ENCODE measurements around the gene CRKL. TPM values are rescaled to one million over a fixed set of nuclear protein-coding genes. Genes with fewer than 3 reads are reported as not detected.
"Not testable (repeated sequence)": the region's sequence is repeated elsewhere in the genome, so short reads cannot be mapped to it uniquely, and the experiment has no call there.

The CRKL gene
- total and polyA plus RNA-seq, 12 donors: 19.2 to 76.9 (median 54.4) TPM

DNA sequence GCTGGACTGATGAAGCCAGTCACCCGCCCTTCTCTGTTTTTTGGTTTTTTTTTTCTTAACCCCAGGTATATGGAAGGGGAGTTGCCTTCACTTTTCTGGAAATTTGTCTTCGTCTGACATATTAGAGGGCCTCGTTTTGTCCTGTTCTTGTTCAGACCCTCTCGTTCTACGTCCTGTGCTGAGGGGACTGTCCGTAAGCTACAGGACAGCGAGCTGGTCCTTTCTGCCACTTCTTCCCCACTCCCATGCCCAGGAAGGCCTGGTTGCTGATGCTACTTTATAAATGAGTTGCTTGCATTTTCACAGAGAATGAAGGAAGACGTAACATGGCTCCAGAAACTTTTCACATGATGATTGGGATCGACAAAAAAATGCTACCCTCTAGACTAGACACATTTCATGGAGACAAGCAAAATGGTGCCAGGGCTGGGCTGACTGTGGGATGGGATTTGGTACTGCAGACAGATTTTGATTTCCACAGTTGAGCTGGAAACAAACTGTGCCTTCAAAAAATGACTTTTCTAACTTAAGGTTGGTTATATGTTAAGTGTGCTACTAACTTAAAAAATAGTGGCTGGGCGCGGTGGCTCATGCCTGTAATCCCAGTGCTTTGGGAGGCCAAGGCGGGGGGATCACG, 27.2 kb upstream of the CRKL start:
- TF ChIP-seq CTCF (IDR thresholded peaks at IDR 0.05): no peak
- intact Hi-C loops (cut with DNase I): loop anchor here in 5 of 10 donors (5.0 to 10.0 kb wide), 5 partner anchors 72 to 185 kb away; partner anchors contain the start of genes LZTR1 (in 2 of the 5) and THAP7 (in 2 of the 5)
- no peak for ATAC-seq

GRCh38 chr22:20890975-20891374, 26.2 kb upstream of the CRKL start:
- intact Hi-C loops (cut with DNase I): loop anchor here in 1 of 10 donors (10.0 kb wide), 1 partner anchor 184 kb away; no protein-coding TSS in a partner anchor
- 97 to 98% methylated on average over 6 of the region's 6 CpGs for WGBS, 2 donors
- DNase-seq (no peak), ATAC-seq (no peak)
- Histone ChIP-seq H3K4me3 (no peak overlapping the region), H3K36me3 (peaks cover 0 to 44% (median 23%) of the 10 kb centered on the region in 9 donors), H3K4me1 (peaks cover 0 to 6% (median 2%) of the 10 kb centered on the region in 9 donors), H3K27me3 (no peaks in the 10 kb centered on the region), H3K27ac (no peak overlapping the region), H3K9me3 (no peaks in the 10 kb centered on the region)
- TF ChIP-seq CTCF (IDR thresholded peaks at IDR 0.05): no peak

More for the DNA sequence above, 27.2 kb upstream of the CRKL start:
- peaks cover 0 to 52% (median 23%) of the 10 kb centered on the region in 9 donors for H3K36me3 ChIP-seq
- WGBS, 2 donors: 87 to 91% methylated on average over 13 of the region's 13 CpGs
- DNase-seq: no peak
- H3K27me3 ChIP-seq: no peaks in the 10 kb centered on the region
- no peak overlapping the region for H3K4me3 ChIP-seq
- H3K9me3 ChIP-seq: no peaks in the 10 kb centered on the region
- H3K4me1 ChIP-seq: peaks cover 0 to 15% (median 12%) of the 10 kb centered on the region in 9 donors
- H3K27ac ChIP-seq: no peak overlapping the region

- H3K27ac ChIP-seq, H3K9me3 ChIP-seq, H3K4me1 ChIP-seq, H3K27me3 ChIP-seq, ATAC-seq, DNase-seq, H3K36me3 ChIP-seq, H3K4me3 ChIP-seq: not testable (repeated sequence)
- intact Hi-C loops (cut with DNase I): loop anchor here in 2 of 10 donors (5.0 to 10.0 kb wide), 2 partner anchors 45 to 177 kb away; no protein-coding TSS in a partner anchor
- 88 to 93% methylated on average over 6 to 7 of the region's 7 CpGs for WGBS, 2 donors
These were observed 19.5 kb upstream of the CRKL start for GRCh38 chr22:20897737-20898136.

GRCh38 chr22:20899827-20900423, 17.3 kb upstream of the CRKL start:
- intact Hi-C loops (cut with DNase I): loop anchor here in 2 of 10 donors (5.0 to 10.0 kb wide), 2 partner anchors 48 to 175 kb away; no protein-coding TSS in a partner anchor
- H3K36me3 ChIP-seq: no peaks in the 10 kb centered on the region

DNA sequence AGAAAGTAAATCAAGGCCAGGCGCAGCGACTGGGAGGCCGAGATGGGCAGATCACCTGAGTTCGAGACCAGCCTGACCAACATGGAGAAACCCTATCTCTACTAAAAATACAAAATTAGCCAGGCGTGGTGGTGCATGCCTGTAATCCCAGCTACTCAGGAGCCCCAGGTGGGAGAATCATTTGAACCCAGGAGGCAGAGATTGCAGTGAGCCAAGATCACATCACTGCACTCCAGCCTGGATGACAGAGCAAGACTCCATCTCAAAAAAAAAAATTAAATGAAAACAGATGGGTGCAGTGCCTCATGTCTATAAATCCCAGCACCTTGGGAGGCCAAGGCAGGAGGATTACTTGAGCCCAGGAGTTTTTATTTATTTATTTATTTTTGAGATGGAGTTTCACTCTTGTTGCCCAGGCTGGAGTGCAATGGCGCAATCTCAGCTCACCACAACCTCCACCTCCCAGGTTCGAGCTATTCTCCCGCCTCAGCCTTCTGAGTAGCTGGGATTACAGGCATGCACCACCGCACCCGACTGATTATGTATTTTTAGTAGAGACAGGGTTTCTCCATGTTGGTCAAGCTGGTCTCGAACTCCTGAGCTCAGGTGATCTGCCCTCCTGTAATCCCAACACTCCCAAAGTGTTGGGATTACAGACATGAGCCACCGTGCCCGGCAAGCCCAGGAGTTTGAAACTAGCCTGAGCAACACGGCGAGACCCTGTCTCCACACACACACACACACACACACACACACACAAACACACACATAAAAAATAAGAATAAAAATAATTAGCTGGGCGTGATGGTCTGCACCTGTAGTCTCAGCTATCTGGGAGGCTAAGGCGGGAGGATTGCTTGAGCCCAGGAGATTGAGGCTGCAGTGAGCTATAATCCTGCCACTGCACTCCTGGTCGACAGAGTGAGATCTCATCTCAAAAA, 15.8 kb upstream of the CRKL start:
- H3K27me3 ChIP-seq; H3K27ac ChIP-seq; DNase-seq; H3K9me3 ChIP-seq; intact Hi-C loops (cut with DNase I); H3K36me3 ChIP-seq; H3K4me3 ChIP-seq; ATAC-seq: not testable (repeated sequence)
- 92 to 94% methylated on average over 18 of the region's 18 CpGs for WGBS, 2 donors
- peaks cover 0 to 14% (median 0%) of the 10 kb centered on the region in 9 donors for H3K4me1 ChIP-seq

More at GRCh38 chr22:20899827-20900423, 17.3 kb upstream of the CRKL start:
- DNase-seq: no peak
- Histone ChIP-seq H3K27me3 (no peaks in the 10 kb centered on the region), H3K4me1 (peaks cover 0 to 9% (median 0%) of the 10 kb centered on the region in 9 donors), H3K9me3 (no peaks in the 10 kb centered on the region), H3K4me3 (no peak overlapping the region), H3K27ac (no peak overlapping the region)
- no peak for TF ChIP-seq CTCF (IDR thresholded peaks at IDR 0.05)
- 77 to 81% methylated on average over 7 of the region's 7 CpGs for WGBS, 2 donors
- ATAC-seq: no peak
